Stomach (tissue), 4 donors: ENCODE measurements around the gene ZPBP2.

ENCODE experiments used
- EP300 ChIP-seq: sonication (generic); formaldehyde crosslinking; IDR thresholded peaks from one replicate; pipeline ENCODE4 v1.6.1; 2017; ENCODE audit warnings: antibody characterized with exemption
- POLR2A ChIP-seq, 4 donors: fragments of 450-650 bp; IDR thresholded peaks; one replicate each; pipeline ENCODE4 v1.6.1; 2016; ENCODE audit warnings: antibody characterized with exemption in 4 of 4, control low read depth in 2 of 4, mild to moderate bottlenecking in 1 of 4, moderate library complexity in 1 of 4
- POLR2AphosphoS5 ChIP-seq, 3 donors: sonication (generic); formaldehyde crosslinking; IDR thresholded peaks; one replicate each; pipeline ENCODE4 v1.6.1; 2016; ENCODE audit warnings: antibody characterized with exemption in 3 of 3
- TF ChIP-seq, protein P1 (sequence below), 7 experiments: fragments of 450-650 bp in 4 of 7; fragments of 200-600 bp in 3 of 7; sonication (generic) in 3 of 7; IDR thresholded peaks; one replicate each; pipeline ENCODE4 v1.5.1; 2016 to 2019; ENCODE audit warnings: antibody characterized with exemption in 7 of 7, control low read depth in 2 of 7, mild to moderate bottlenecking in 1 of 7

DNA sequence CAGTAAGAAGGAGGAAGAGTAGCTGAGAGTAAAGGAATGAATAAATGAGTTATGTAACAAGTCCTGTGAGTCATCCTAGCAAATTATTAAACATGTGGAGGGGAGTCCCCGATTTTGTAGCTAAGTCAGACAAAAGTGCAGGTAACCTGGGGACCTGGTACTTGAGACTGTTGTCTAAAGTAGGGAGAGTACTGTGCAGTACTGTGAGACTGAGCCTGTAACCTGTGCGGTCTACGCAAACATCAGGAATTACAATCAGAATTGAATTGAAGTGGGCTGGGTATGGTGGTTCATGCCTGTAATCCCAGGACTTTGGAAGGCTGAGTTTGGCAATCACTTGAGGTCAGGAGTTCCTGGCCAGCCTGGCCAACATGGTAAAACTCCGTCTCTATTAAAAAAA is 39.6 kb upstream of the ZPBP2 start:
- TF ChIP-seq, protein P1, sequence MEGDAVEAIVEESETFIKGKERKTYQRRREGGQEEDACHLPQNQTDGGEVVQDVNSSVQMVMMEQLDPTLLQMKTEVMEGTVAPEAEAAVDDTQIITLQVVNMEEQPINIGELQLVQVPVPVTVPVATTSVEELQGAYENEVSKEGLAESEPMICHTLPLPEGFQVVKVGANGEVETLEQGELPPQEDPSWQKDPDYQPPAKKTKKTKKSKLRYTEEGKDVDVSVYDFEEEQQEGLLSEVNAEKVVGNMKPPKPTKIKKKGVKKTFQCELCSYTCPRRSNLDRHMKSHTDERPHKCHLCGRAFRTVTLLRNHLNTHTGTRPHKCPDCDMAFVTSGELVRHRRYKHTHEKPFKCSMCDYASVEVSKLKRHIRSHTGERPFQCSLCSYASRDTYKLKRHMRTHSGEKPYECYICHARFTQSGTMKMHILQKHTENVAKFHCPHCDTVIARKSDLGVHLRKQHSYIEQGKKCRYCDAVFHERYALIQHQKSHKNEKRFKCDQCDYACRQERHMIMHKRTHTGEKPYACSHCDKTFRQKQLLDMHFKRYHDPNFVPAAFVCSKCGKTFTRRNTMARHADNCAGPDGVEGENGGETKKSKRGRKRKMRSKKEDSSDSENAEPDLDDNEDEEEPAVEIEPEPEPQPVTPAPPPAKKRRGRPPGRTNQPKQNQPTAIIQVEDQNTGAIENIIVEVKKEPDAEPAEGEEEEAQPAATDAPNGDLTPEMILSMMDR (IDR thresholded peaks at IDR 0.05): no peak
- TF ChIP-seq EP300 (no peak), POLR2A (IDR thresholded peaks at IDR 0.05) (no peak), POLR2AphosphoS5 (IDR thresholded peaks at IDR 0.05) (no peak)
